Measurements from ENCODE around the gene AREL1.

Gene AREL1

GRCh38 chr14:74697543-74697942 lies 15.3 kb downstream of the AREL1 start:
- no peak for DNase-seq (ENCODE audit: low read depth in 2 of 2)

- DNase-seq (ENCODE audit: low read depth in 2 of 2), result no peak
Observed at GRCh38 chr14:74697011-74697410, 15.9 kb downstream of the AREL1 start.

- DNase-seq (ENCODE audit: low read depth in 2 of 2), result no peak
Observed at GRCh38 chr14:74695406-74695805, 17.5 kb downstream of the AREL1 start.

GRCh38 chr14:74693191-74693590 lies 19.7 kb downstream of the AREL1 start:
- DNase-seq (ENCODE audit: low read depth in 2 of 2), result no peak

GRCh38 chr14:74691456-74691855 lies 21.4 kb downstream of the AREL1 start:
- no peak for DNase-seq (ENCODE audit: low read depth in 2 of 2)

GRCh38 chr14:74685921-74686678 lies 26.8 kb downstream of the AREL1 start:
- DNase-seq (ENCODE audit: low read depth in 2 of 2), result no peak

GRCh38 chr14:74685056-74685455 lies 27.8 kb downstream of the AREL1 start:
- DNase-seq (ENCODE audit: low read depth in 2 of 2), result no peak

DNA sequence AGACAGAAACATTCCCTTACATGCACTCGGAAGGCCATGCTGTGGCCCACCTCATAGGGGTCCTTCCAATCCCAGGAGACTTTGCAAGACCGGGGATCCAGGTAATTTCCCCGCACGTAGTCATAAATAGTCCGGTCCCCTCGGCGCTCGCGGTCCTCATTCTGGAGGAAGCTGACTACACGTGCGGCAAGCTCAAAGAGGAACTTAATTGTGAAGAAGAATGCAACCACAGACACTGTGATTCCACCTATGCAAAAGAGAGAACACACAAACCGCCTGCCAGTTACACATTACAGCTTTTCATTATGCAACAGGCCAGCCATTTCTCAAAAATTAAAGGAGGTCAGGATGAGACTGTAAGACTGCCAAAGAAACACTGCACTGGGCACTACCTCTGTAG lies 28.4 kb downstream of the AREL1 start:
- DNase-seq (ENCODE audit: low read depth in 2 of 2), result no peak

GRCh38 chr14:74683406-74683805 lies 29.5 kb downstream of the AREL1 start:
- DNase-seq (ENCODE audit: low read depth in 2 of 2), result no peak

DNA sequence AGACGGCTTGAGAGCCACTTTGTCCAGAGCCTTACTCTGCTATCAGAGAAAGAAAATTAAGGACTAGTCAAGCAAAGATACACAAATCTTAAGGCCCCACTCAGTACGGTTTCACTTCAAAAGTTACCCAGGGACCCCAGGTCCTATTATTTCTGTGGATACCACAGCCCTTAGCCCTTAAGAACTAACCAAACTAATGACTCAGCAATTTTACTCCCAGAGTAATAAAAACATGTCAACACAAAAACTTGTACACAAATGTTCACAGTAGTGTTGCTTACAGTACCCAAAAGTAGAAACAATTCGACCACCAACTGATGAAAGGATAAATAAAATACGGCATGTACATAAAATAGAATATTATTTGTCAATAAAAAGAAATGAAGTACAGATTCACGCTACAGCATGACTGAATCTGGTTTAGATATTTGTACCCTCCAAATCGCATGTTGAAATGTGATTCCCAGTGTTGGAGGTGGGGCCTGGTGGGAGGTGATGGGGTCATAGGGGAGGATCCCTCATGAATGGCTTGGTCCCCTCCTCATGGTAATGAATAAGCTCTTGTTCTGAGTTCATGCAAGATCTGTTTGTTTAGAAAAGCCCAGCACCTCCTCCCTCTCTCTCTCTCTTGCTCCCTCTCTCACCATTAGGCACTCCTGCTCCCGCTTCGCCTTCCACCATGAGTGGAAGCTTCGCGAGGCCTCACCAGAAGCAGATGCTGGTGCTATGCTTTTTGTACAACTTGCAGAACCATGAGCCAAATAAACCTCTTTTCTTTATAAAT lies 30.5 kb downstream of the AREL1 start:
- no peak for DNase-seq (ENCODE audit: low read depth in 2 of 2)

GRCh38 chr14:74675219-74675618 lies 37.7 kb downstream of the AREL1 start:
- DNase-seq (ENCODE audit: low read depth in 2 of 2), result no peak

DNA sequence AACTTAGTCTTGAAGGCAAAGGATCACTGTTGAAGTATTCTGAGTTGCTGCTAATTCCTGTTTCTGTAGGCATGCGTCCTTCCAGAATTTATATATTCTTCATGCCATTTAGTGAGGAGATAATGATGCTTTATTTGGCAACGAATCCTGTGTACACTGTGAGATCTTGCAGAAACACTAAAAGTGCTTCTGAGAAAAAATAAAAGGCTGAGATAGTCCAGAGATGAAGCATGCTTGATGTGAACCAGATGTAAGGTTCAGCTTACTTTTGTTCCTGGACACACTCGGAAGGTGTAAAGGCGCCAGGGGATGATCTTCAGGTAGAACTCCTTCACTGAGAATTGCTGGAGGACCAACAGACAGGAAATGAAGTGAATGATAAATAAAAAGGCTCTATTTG lies 39.1 kb downstream of the AREL1 start:
- no peak for DNase-seq (ENCODE audit: low read depth in 2 of 2)

GRCh38 chr14:74671789-74672188 lies 41.1 kb downstream of the AREL1 start:
- no peak for DNase-seq (ENCODE audit: low read depth in 2 of 2)

DNA sequence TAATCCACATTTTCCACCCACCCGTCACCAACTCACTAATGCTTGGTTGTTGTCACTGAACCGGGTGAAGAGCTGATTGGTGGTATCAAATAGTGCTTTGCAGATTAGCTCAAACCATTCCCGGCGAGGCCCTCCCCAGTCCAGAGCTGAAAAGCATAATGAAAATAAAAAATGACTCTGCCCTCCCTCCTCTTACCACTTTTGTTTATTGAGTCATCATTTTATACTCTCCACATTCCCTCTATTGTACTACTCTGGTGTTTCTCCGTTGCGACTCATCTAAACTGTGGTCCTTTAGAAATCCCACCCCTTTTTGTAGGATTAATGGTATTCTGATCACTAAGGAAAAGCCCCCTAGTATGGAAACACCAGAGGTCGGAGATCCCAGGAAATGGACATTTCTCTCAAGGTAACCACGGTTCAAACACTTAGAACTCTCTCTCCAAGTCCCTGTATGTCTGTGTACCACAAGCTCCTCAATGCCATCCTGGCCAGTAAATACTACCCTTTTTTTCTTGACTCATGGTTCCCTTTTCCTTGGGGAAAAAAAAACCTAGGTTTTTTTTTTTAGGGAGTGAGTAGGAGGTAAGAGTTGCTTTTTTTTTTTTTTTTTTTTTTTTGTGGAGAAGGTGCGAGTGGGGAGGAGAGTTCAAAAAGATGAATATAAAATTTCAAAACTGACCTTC lies 42.0 kb downstream of the AREL1 start:
- DNase-seq (ENCODE audit: low read depth in 2 of 2), result no peak

- no peak for DNase-seq (ENCODE audit: low read depth in 2 of 2)
Observed at GRCh38 chr14:74669846-74670245, 43.0 kb downstream of the AREL1 start.

- no peak for DNase-seq (ENCODE audit: low read depth in 2 of 2)
Observed at GRCh38 chr14:74669256-74669655, 43.6 kb downstream of the AREL1 start.

- no peak for DNase-seq (ENCODE audit: low read depth in 2 of 2)
Observed at GRCh38 chr14:74667758-74668157, 45.1 kb downstream of the AREL1 start.

DNA sequence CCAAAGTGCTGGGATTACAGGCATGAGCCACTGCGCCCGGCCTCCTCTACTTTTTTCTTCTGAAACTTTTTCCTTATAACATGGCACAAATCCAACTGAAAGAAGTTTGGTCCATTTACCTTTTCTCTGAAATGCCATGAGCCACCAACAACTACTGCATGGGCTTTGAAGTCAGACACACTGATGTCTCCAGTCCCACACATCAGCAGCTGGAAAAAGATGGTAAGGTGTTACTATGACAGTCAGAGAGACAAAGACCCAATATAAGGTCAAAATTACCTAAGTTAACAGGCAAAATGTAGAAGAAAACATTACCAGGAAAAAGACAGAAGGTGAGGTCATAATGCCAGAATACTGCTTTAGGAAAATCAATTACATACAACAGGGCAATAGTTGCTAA lies 48.2 kb downstream of the AREL1 start:
- no peak for DNase-seq (ENCODE audit: low read depth in 2 of 2)

DNA sequence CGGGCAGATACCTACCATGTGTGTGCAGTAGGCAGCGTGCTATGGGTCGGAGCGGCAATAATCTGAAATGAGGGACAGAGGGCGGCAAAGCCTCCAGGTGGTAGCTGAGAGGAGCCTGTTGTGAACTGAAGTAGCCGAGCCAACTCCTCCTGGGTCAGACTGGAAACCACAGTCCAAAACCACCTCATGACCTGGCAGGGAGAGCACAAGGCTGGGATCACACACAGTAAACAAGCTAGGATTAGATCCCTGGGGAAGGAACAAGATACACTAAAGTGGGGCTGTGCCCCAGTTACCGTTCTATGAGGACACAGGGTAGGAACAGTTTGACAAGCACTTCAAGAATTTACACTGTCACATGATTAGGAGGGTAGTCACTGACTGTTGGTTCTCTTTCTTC lies 49.0 kb downstream of the AREL1 start:
- DNase-seq (ENCODE audit: low read depth in 2 of 2), result no peak

GRCh38 chr14:74661726-74662450 lies 51.0 kb downstream of the AREL1 start:
- DNase-seq (ENCODE audit: low read depth in 2 of 2), result no peak

DNA sequence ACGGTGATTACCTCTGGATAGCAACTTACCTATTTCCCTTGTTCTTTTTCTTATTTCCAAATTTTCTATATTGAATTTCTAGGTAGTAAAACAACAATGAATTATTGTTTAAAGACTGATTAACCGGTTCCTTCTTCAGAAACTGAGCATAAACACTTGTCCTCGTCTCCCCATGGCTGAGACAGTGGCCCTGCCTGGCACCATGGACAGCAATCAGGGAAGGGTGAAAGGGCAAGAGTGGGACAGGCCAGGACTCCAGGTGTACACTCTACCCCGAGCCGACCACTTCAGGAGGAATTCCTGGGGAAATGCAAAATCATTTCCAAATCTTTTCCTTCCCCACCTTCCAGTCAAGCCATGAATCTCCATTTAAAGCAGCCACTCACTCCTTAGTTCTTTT lies 52.0 kb downstream of the AREL1 start:
- no peak for DNase-seq (ENCODE audit: low read depth in 2 of 2)

GRCh38 chr14:74660167-74660566 lies 52.7 kb downstream of the AREL1 start:
- DNase-seq (ENCODE audit: low read depth in 2 of 2), result no peak

All from stimulated activated CD4-positive, alpha-beta T cell treated with anti-CD3 and anti-CD28 coated beads, Interleukin-1b, Interleukin-23, amount 100 ng/mL, for 4 hours (primary cell).